HepG2 (cell line): ENCODE measurements around the gene NEAT1. TPM values are rescaled to one million over a fixed set of nuclear protein-coding genes. Genes with fewer than 3 reads are reported as not detected.
A peak's percentile ranks its signal among the peaks of the same experiment; 100 is the strongest.

Experiments used
- AGO2 ChIP-seq: fragments of 200-400 bp; formaldehyde crosslinking; optimal IDR thresholded peaks from 2 replicates; pipeline ENCODE3; 2017; ENCODE audit warnings: mild to moderate bottlenecking, low read depth, low read length, moderate library complexity
- CBX5 ChIP-seq: sonication (generic); formaldehyde crosslinking; IDR thresholded peaks from 2 replicates; pipeline ENCODE4 v1.4.0; 2020; ENCODE audit warnings: missing genetic modification reagents, borderline replicate concordance
- CERS6 ChIP-seq: sonication (generic); formaldehyde crosslinking; IDR thresholded peaks from 2 replicates; pipeline ENCODE4 v1.5.0; 2020; ENCODE audit warnings: missing genetic modification reagents
- FOXM1 ChIP-seq: sonication (generic); formaldehyde crosslinking; IDR thresholded peaks from 2 replicates; pipeline ENCODE4 v1.5.0; 2020; ENCODE audit warnings: missing genetic modification reagents
- NR0B2 ChIP-seq: sonication (generic); formaldehyde crosslinking; IDR thresholded peaks from 2 replicates; pipeline ENCODE4 v1.4.0; 2020; ENCODE audit warnings: mild to moderate bottlenecking, missing genetic modification reagents
- SMAD3 ChIP-seq: sonication (generic); formaldehyde crosslinking; IDR thresholded peaks from 2 replicates; pipeline ENCODE4 v1.4.0; 2020; ENCODE audit warnings: missing genetic modification reagents
- SSRP1 ChIP-seq: IDR thresholded peaks from 2 replicates; pipeline ENCODE4 v1.6.1; 2016; ENCODE audit warnings: control low read depth
- TFDP1 ChIP-seq: IDR thresholded peaks from 2 replicates; pipeline ENCODE4 v1.6.1; 2016; ENCODE audit warnings: missing compliant biosample characterization, missing genetic modification reagents, borderline replicate concordance
- YEATS2 ChIP-seq: sonication (generic); formaldehyde crosslinking; IDR thresholded peaks from 2 replicates; pipeline ENCODE4 v1.4.0; 2020; ENCODE audit warnings: missing genetic modification reagents, borderline replicate concordance
- ZNF18 ChIP-seq: sonication (generic); formaldehyde crosslinking; IDR thresholded peaks from 2 replicates; pipeline ENCODE4 v1.8.0; 2022; ENCODE audit warnings: mild to moderate bottlenecking, missing genetic modification reagents; ENCODE audit not compliant: insufficient replicate concordance
- ZNF790 ChIP-seq: sonication (generic); formaldehyde crosslinking; IDR thresholded peaks from 2 replicates; pipeline ENCODE4 v1.8.0; 2022; ENCODE audit warnings: missing genetic modification reagents, mild to moderate bottlenecking, borderline replicate concordance
- polyA plus RNA-seq, 8 experiments: library from polyadenylated mRNA; depleted of rRNA in 3 of 8; stranded (reverse) in 7 of 8; unstranded in 1 of 8; fragments of >200 nt; fragmentation: Illumina TruSeq in 4 of 8; extraction: Trizol in 4 of 8; gene quantifications; 2 replicates each; pipeline versions ENCODE4 v1.2.1 to v1.2.3, GENCODE V29; 2011 to 2016; ENCODE audit warnings: low read depth in 4 of 8, missing spikeins in 1 of 8, mixed read lengths in 1 of 8; ENCODE audit not compliant: insufficient read depth in 1 of 8
- total RNA-seq, 5 experiments: library from RNA; depleted of rRNA; stranded (reverse); fragments of >200 nt; fragmentation: Illumina TruSeq; extraction: Trizol; gene quantifications; 2 replicates each; pipeline ENCODE4 v1.2.3, GENCODE V29; 2016; ENCODE audit warnings: low read depth in 1 of 5
- TF ChIP-seq, protein P1 (sequence below): IDR thresholded peaks from 2 replicates; pipeline ENCODE4 v1.6.1; 2016; ENCODE audit warnings: missing genetic modification reagents, missing compliant biosample characterization
- TF ChIP-seq, protein P2 (sequence below): sonication (generic); formaldehyde crosslinking; IDR thresholded peaks from 2 replicates; pipeline ENCODE4 v1.4.0; 2020; ENCODE audit warnings: mild to moderate bottlenecking, missing genetic modification reagents
- TF ChIP-seq, protein P3 (sequence below): sonication (generic); formaldehyde crosslinking; IDR thresholded peaks from 2 replicates; pipeline ENCODE4 v1.8.1; 2022; ENCODE audit warnings: mild to moderate bottlenecking, missing genetic modification reagents

NEAT1 gene
- total and polyA plus RNA-seq, 2 of the 13 experiments (the other 11 are each of a cell fraction or from before 2014, with no cell fraction given), result 20.5 to 41.2 TPM

GRCh38 chr11:65479184-65480145, 56.9 kb downstream of the NEAT1 start (continued):
- TF ChIP-seq, protein P1, sequence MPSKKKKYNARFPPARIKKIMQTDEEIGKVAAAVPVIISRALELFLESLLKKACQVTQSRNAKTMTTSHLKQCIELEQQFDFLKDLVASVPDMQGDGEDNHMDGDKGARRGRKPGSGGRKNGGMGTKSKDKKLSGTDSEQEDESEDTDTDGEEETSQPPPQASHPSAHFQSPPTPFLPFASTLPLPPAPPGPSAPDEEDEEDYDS (CRISPR knock-in tag), result 0 out of 2 replicates have a peak, but pooled peaks have one; percentile 24
- TF ChIP-seq TFDP1 (0 out of 2 replicates have a peak, but pooled peaks have one; percentile 38), ZNF790 (no peak), SMAD3 (CRISPR knock-in tag) (no peak), AGO2 (no peak), CERS6 (no peak), FOXM1 (CRISPR knock-in tag) (no peak), CBX5 (CRISPR knock-in tag) (no peak), YEATS2 (CRISPR knock-in tag) (no peak), NR0B2 (no peak), ZNF18 (no peak), SSRP1 (no peak)
- TF ChIP-seq, protein P2, sequence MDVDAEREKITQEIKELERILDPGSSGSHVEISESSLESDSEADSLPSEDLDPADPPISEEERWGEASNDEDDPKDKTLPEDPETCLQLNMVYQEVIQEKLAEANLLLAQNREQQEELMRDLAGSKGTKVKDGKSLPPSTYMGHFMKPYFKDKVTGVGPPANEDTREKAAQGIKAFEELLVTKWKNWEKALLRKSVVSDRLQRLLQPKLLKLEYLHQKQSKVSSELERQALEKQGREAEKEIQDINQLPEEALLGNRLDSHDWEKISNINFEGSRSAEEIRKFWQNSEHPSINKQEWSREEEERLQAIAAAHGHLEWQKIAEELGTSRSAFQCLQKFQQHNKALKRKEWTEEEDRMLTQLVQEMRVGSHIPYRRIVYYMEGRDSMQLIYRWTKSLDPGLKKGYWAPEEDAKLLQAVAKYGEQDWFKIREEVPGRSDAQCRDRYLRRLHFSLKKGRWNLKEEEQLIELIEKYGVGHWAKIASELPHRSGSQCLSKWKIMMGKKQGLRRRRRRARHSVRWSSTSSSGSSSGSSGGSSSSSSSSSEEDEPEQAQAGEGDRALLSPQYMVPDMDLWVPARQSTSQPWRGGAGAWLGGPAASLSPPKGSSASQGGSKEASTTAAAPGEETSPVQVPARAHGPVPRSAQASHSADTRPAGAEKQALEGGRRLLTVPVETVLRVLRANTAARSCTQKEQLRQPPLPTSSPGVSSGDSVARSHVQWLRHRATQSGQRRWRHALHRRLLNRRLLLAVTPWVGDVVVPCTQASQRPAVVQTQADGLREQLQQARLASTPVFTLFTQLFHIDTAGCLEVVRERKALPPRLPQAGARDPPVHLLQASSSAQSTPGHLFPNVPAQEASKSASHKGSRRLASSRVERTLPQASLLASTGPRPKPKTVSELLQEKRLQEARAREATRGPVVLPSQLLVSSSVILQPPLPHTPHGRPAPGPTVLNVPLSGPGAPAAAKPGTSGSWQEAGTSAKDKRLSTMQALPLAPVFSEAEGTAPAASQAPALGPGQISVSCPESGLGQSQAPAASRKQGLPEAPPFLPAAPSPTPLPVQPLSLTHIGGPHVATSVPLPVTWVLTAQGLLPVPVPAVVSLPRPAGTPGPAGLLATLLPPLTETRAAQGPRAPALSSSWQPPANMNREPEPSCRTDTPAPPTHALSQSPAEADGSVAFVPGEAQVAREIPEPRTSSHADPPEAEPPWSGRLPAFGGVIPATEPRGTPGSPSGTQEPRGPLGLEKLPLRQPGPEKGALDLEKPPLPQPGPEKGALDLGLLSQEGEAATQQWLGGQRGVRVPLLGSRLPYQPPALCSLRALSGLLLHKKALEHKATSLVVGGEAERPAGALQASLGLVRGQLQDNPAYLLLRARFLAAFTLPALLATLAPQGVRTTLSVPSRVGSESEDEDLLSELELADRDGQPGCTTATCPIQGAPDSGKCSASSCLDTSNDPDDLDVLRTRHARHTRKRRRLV, result no peak
- TF ChIP-seq, protein P3, sequence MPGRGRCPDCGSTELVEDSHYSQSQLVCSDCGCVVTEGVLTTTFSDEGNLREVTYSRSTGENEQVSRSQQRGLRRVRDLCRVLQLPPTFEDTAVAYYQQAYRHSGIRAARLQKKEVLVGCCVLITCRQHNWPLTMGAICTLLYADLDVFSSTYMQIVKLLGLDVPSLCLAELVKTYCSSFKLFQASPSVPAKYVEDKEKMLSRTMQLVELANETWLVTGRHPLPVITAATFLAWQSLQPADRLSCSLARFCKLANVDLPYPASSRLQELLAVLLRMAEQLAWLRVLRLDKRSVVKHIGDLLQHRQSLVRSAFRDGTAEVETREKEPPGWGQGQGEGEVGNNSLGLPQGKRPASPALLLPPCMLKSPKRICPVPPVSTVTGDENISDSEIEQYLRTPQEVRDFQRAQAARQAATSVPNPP, result no peak
